Lower leg skin (tissue), 4 donors: ENCODE measurements around the gene PRRT4. TPM values are rescaled to one million over a fixed set of nuclear protein-coding genes. Genes with fewer than 3 reads are reported as not detected.

Source experiments
- DNase-seq, 2 donors: peaks; one replicate each; pipeline ENCODE4 v3.0.0-alpha.2; 2019; ENCODE audit warnings: low spot score in 2 of 2
- H3K4me3 ChIP-seq: fragments of 200-600 bp; sonication (generic); 2 replicates; pipeline ENCODE4 v1.5.1; 2017; ENCODE audit warnings: mild to moderate bottlenecking, low read depth; ENCODE audit not compliant: poor library complexity, severe bottlenecking
- POLR2A ChIP-seq, 2 donors: fragments of 450-650 bp; IDR thresholded peaks; one replicate each; pipeline ENCODE4 v1.6.1; 2016 to 2017; ENCODE audit warnings: antibody characterized with exemption in 2 of 2, mild to moderate bottlenecking in 1 of 2, moderate library complexity in 1 of 2
- WGBS, 2 donors: methylation state at CpG; one replicate each; pipeline ENCODE4 v1.1.5; 2018; 5-methylcytosine and 5-hydroxymethylcytosine counted together
- intact Hi-C: fragments of 100-400 bp; cut with DNase I; formaldehyde crosslinking; loops from one replicate; pipeline ENCODE4 v1.15.0; 2023; ENCODE audit warnings: low total_unique reads
- total RNA-seq, 4 donors: library from RNA; depleted of rRNA; stranded (reverse); fragments of >200 nt; gene quantifications; one replicate each; pipeline ENCODE4 v1.1.0, GENCODE V29; 2016
- TF ChIP-seq, protein P1 (sequence below), 3 donors: fragments of 450-650 bp; IDR thresholded peaks; one replicate each; pipeline ENCODE4 v1.5.1; 2016; ENCODE audit warnings: antibody characterized with exemption in 3 of 3, mild to moderate bottlenecking in 3 of 3, moderate library complexity in 2 of 3

PRRT4 gene
- 1 to 10 TPM; 1.3 to 4.5 (median 1.9) TPM for total RNA-seq

DNA sequence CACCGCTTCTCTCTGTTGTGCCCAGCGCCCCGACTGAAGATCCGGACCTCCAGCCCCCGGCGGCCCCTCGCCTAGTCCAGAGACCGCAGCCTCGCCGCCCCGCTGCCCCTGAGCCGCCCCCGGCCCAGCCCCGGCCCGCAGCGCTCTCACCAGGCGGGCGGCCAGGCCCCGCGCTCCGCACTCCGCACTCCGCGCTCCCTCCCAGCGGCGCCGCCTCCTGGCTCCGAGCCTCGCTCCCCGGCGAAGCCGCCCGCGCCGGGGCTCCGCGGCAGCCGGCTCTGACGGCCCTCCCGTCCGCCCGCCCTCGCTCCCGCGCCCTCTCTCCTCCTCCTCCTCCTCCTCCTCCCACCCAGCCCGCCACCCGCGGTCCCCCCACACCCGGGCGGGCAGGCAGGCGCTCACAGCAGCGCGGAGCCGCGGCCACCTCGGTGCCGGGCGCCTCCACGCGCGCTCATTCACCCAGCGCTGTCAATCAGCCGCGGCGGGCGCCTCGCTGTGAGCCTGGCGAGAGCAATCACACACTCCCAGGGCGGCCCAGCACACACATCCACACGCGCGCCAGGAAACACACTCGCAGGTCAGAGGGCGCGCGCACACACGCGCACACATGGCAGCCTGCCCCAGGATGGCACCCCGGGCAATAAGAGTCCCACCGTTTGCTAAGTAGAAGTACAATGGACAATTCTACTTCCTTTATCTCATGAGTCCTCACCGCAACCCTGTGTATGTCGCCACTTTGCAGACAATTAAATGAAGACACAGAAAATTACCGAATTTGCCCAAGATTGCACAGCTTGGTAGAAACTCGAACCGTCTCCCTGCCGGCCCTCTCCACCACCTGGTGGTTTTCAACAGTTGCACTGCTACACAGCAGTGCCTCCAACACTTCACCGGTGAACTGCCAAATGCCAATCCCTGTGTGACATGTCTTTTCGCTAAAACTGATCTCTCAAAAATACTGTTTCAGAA is at the start of gene PRRT4:
Gene PRRT4 (minus strand): TSS at position 280 of the 969 bp plus-strand sequence.
- intact Hi-C loops = no loop called here
- WGBS, 2 donors = 2% methylated on average over 38 to 47 of the region's 88 CpGs
- no peak for DNase-seq
- TF ChIP-seq POLR2A (IDR thresholded peaks at IDR 0.05) = no peak
- TF ChIP-seq, protein P1, sequence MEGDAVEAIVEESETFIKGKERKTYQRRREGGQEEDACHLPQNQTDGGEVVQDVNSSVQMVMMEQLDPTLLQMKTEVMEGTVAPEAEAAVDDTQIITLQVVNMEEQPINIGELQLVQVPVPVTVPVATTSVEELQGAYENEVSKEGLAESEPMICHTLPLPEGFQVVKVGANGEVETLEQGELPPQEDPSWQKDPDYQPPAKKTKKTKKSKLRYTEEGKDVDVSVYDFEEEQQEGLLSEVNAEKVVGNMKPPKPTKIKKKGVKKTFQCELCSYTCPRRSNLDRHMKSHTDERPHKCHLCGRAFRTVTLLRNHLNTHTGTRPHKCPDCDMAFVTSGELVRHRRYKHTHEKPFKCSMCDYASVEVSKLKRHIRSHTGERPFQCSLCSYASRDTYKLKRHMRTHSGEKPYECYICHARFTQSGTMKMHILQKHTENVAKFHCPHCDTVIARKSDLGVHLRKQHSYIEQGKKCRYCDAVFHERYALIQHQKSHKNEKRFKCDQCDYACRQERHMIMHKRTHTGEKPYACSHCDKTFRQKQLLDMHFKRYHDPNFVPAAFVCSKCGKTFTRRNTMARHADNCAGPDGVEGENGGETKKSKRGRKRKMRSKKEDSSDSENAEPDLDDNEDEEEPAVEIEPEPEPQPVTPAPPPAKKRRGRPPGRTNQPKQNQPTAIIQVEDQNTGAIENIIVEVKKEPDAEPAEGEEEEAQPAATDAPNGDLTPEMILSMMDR (IDR thresholded peaks at IDR 0.05) = no peak
- peak within 1 kb of the TSS; percentile 25 for H3K4me3 ChIP-seq

DNA sequence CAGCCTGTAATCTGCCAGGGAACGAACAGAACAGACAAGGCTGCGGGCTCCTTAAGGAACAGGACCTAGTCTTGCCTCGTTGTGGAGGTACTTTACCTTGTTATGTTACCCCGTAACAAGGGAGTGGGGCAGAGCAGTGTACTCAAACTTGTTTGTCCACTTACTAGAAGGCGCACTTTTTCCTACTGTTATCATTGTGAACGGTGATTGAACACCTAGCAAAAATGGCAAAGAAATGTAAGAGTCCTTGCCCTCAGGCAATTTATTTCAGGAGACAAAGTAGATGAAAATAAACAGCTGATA is 48.9 kb upstream of the PRRT4 start:
- peak overlapping the region; percentile 31 for H3K4me3 ChIP-seq
- WGBS, 2 donors = 1 to 4% methylated on average over 6 of the region's 6 CpGs
- intact Hi-C loops = no loop called here
- TF ChIP-seq POLR2A (IDR thresholded peaks at IDR 0.05) = no peak
- TF ChIP-seq, protein P1 (IDR thresholded peaks at IDR 0.05) = no peak
- no peak for DNase-seq

DNA sequence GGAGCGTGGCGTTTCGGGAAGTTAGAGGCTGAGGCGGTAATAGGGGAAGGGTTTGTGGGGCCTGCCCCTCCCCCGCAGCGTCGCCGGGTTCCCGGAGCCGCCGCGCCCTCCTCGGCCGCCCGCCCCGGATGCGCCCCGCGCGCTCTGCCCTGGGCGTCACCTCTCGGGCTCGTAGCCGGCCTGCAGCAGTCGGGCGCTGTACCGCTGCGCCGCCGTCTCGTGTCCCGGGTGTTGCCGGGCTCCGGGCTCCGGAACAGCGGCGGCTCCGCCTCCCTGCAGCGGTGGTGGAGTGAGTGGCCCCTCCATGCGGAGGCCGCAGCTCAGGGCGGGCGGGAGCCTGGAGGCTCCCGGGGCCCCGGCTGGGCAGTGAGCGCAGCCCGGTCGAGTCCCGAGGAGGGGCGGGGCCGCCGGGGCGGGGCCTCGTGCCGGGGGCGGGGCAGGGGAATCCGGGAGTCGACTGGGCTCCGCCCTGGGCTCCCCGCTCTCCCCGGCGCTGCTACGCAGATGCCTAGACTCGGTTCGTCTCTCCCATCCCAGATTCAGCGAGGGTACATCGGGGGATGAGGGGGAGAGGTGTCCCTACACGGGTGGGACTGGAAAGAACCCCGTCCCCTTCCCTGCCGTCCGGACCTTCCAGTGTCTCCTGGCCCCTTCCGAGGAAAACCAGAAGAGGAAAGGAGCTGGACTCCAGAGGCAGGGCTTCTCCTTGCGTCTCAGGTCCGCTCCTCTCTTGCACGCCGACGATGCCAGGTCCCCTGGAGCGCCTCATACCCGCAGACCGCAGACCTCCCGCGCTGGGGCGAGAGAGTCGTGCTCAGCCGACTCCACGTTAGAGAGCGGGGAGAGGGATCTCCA is 48.3 kb upstream of the PRRT4 start, which contains the start of gene IMPDH1:
Gene IMPDH1 (minus strand): TSS at position 387 of the 855 bp plus-strand sequence. CDS start 81 bp downstream, at position 306.
- intact Hi-C loops = no loop called here
- peak; percentile 87 to 98 for DNase-seq
- TF ChIP-seq POLR2A (IDR thresholded peaks at IDR 0.05) = no peak
- TF ChIP-seq, protein P1 (IDR thresholded peaks at IDR 0.05) = no peak
- peak within 1 kb of the TSS; percentile 31 for H3K4me3 ChIP-seq
- WGBS, 2 donors = 0% methylated on average over 39 to 57 of the region's 87 CpGs

DNA sequence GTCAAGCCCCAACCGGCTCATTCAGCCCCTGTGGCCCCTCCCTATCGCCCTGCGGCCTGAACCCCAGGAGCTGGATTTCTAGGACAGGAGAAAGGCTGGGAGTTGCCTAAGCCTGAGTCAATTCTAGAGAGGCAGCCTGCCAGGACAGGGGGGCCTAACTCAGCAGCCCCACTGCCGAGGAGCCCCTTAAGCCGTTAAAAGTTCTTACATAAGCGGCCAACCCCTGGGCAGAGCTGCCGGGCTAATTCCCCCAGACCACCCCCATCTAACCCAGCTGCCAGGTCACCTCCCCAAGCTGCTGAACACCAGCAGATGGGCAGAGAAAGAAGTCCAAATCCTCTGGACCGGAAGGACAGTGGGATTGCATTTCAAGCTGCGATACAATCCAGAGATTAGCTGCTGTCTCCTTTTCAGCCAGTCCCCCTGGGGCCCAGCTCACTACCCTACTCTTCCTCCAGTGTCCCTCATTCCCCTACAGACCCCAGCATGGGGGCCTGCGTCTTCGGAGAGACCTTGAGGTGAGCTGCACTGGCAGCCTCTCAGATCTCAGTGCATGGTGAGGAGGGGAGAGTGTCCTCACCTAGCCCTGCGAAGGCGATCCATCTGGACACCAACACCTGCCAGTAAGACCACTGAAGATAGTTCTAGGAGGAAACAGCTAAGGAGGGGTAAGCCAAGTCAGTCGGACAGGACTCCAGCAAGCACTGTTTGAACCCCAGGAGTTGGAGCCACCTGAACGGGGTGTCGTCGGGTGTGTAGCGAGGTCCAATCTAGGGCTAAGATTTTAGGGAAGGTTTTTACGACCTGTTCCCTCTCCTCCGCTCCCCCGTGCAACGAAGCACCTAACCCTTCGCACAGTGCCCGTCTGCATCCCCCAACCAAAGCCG is 47.5 kb upstream of the PRRT4 start:
- WGBS, 2 donors = 20% methylated on average over 23 of the region's 25 CpGs
- intact Hi-C loops = no loop called here
- peak in 1 of 2 donors; percentile 88 for DNase-seq
- TF ChIP-seq POLR2A (IDR thresholded peaks at IDR 0.05) = no peak
- TF ChIP-seq, protein P1 (IDR thresholded peaks at IDR 0.05) = no peak
- peak overlapping the region; percentile 21 for H3K4me3 ChIP-seq
